Measurements from ENCODE around the gene IL20RA. TPM values are rescaled to one million over a fixed set of nuclear protein-coding genes. Genes with fewer than 3 reads are reported as not detected.

The IL20RA gene
- total RNA-seq, 4 donors from 2014 or later, result 2.0 to 3.3 (median 2.3) TPM

DNA sequence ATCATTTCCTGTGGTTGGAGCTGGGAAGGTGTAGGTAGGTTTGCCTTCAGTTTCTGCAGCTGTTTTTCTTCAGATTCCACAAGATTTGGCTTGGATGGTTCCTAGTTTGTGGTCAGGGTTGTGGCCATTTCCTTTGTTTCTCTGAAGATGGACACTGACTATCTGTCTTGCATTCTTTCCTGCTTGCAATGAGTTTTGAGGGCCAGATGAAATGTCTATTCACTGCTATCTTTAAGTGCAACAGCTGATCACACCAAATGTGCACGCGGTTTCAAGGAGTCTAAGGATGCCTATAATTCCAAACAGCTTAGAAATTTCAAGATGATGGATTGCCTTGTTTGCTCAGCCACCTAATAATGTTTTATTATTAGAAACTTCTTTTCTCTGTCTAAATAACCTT lies 28.4 kb downstream of the IL20RA start:
- Histone ChIP-seq H3K36me3 (no peaks in the 10 kb centered on the region), H3K9me3 (peaks cover 0 to 4% (median 0%) of the 10 kb centered on the region in 3 donors), H3K4me3 (no peak overlapping the region), H3K27me3 (peaks cover 9% of the 10 kb centered on the region), H3K4me1 (peaks cover 0 to 16% (median 14%) of the 10 kb centered on the region in 3 donors), H3K27ac (peak overlapping the region in 1 of 4 donors; percentile 17)
- TF ChIP-seq, protein P1, sequence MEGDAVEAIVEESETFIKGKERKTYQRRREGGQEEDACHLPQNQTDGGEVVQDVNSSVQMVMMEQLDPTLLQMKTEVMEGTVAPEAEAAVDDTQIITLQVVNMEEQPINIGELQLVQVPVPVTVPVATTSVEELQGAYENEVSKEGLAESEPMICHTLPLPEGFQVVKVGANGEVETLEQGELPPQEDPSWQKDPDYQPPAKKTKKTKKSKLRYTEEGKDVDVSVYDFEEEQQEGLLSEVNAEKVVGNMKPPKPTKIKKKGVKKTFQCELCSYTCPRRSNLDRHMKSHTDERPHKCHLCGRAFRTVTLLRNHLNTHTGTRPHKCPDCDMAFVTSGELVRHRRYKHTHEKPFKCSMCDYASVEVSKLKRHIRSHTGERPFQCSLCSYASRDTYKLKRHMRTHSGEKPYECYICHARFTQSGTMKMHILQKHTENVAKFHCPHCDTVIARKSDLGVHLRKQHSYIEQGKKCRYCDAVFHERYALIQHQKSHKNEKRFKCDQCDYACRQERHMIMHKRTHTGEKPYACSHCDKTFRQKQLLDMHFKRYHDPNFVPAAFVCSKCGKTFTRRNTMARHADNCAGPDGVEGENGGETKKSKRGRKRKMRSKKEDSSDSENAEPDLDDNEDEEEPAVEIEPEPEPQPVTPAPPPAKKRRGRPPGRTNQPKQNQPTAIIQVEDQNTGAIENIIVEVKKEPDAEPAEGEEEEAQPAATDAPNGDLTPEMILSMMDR (IDR thresholded peaks at IDR 0.05), result no peak
- no peak for TF ChIP-seq POLR2A (IDR thresholded peaks at IDR 0.05)
- no peak for TF ChIP-seq POLR2AphosphoS5 (IDR thresholded peaks at IDR 0.05)
- no peak for TF ChIP-seq EP300 (IDR thresholded peaks at IDR 0.05)
- WGBS, 2 donors (ENCODE audit: low coverage in 1 of 2), result 20% methylated on average over 2 of the region's 2 CpGs
- ATAC-seq, result no peak

DNA sequence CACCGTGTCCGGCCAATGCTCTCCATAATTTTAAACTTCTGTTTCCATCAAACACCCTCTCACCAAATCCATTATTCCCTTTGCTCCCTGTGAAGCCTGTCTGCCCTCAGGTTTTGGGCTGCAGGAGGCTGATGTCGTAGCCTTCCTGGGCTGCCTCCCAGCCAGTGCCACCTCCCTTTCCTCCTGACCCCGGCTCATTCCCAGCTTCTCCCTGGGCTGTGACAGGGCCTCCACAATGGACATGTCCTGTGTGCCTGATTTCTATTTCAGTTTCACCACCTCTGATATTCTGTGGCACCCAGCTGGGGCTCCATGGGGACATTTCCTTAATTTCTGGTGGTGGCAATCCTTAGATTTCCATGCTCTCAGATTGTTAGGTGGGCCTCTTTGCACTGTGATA lies 28.8 kb downstream of the IL20RA start:
- Histone ChIP-seq H3K27me3 (peaks cover 9% of the 10 kb centered on the region), H3K27ac (peak overlapping the region in 1 of 4 donors; percentile 17), H3K9me3 (peaks cover 0 to 4% (median 0%) of the 10 kb centered on the region in 3 donors), H3K4me3 (no peak overlapping the region), H3K4me1 (peaks cover 0 to 16% (median 14%) of the 10 kb centered on the region in 3 donors), H3K36me3 (no peaks in the 10 kb centered on the region)
- TF ChIP-seq POLR2A (IDR thresholded peaks at IDR 0.05), result no peak
- TF ChIP-seq EP300 (IDR thresholded peaks at IDR 0.05), result no peak
- TF ChIP-seq, protein P1 (IDR thresholded peaks at IDR 0.05), result no peak
- TF ChIP-seq POLR2AphosphoS5 (IDR thresholded peaks at IDR 0.05), result no peak
- 59 to 71% methylated on average over 3 to 4 of the region's 4 CpGs for WGBS, 2 donors (ENCODE audit: low coverage in 1 of 2)
- ATAC-seq, result no peak

DNA sequence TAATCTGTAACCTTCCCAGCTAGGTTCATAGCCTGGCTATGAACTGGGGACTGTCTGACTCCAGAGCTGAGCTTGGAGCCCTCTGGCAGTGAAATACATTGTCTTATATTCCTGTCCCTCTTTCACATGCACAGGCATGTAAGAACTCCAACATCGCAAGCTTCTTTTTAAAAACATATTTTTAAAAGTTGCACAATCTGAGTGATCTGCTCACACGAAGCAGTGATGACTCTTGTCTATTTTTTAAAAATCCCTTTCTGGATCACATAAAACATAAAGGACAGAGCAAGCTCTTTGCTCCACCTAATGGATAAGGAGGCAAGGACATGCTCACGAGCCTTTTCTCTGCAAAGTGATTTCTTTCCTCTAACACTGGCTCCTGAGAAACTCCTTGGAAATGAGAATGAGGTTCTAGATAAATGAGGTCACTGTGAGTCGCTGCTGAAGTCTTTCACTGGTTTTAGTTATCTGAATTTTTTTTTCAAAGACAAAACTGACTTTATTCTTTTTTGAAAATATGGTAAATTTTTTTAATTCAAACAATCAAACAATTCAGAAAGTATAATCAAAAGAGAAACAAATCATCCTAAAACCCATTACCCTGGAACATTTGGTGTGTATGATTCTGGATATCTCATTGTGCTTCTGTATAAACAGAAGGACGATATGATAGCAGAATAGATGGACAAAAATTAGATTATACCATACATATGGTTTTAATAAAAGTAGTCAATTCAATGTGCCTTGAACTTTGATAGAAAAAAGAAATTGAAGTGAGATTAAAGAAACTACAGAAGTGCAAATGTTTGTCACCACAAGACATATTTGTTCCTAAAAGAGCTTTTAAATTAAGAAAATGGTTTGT lies 30.8 kb downstream of the IL20RA start:
- WGBS, 2 donors (ENCODE audit: low coverage in 1 of 2), result 15 to 33% methylated on average over 5 of the region's 5 CpGs
- peak overlapping the region in 1 of 4 donors; percentile 35 for H3K27ac ChIP-seq
- TF ChIP-seq POLR2A (IDR thresholded peaks at IDR 0.05), result no peak
- TF ChIP-seq, protein P1 (IDR thresholded peaks at IDR 0.05), result peak in 3 of 4 experiments; percentile 43 to 57 (median 53)
- peak; percentile 88 for ATAC-seq
- no peaks in the 10 kb centered on the region for H3K9me3 ChIP-seq
- peaks cover 9% of the 10 kb centered on the region for H3K27me3 ChIP-seq
- H3K4me3 ChIP-seq, result no peak overlapping the region
- H3K36me3 ChIP-seq, result no peaks in the 10 kb centered on the region
- peaks cover 0 to 16% (median 14%) of the 10 kb centered on the region in 3 donors for H3K4me1 ChIP-seq

DNA sequence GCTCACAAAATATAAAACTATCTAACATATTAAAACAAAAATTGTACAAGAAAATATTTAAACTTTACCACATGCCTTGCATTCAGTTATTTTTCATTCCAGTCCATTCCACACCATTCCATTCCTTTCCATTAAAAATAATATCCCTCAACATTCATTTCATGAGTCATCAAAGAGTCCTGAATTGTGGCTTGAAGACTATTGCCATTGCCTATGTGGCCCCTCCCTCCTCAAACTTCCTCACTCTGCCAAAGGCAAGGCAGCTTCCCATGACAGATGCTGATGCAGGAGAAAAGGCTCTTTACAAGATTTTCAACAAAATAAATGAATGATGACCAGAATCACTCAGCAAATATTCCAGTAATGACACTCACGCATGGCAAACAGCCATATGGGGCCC lies 31.7 kb downstream of the IL20RA start:
- no peaks in the 10 kb centered on the region for H3K36me3 ChIP-seq
- H3K4me1 ChIP-seq, result peaks cover 0 to 16% (median 14%) of the 10 kb centered on the region in 3 donors
- WGBS, 2 donors (ENCODE audit: low coverage in 1 of 2), result 67 to 100% methylated on average over 1 of the region's 1 CpG
- peak overlapping the region in 1 of 4 donors; percentile 35 for H3K27ac ChIP-seq
- ATAC-seq, result no peak
- no peak overlapping the region for H3K4me3 ChIP-seq
- H3K9me3 ChIP-seq, result no peaks in the 10 kb centered on the region
- TF ChIP-seq POLR2A (IDR thresholded peaks at IDR 0.05), result no peak
- no peak for TF ChIP-seq EP300 (IDR thresholded peaks at IDR 0.05)
- TF ChIP-seq, protein P1 (IDR thresholded peaks at IDR 0.05), result no peak
- TF ChIP-seq POLR2AphosphoS5 (IDR thresholded peaks at IDR 0.05), result no peak
- H3K27me3 ChIP-seq, result peaks cover 9% of the 10 kb centered on the region

DNA sequence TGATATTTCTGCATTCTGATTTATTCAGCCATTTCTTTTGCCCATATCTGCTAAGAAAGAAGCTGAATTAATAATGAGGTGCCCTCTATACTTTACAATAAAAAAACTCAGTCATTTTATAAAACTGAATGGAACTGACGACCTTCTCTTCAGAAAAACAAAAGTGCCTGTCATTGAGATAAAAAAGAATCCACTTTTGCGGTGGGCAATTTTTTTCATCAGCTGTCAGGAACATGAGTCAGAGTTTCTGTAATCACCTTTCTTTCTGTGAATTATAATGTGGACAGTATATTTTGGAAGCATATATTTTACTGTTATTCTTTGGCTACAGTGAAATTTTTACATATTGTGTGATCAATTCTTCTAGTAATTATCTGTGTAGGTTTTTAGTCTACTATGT lies 33.4 kb downstream of the IL20RA start:
- 62 to 66% methylated on average over 2 of the region's 2 CpGs for WGBS, 2 donors (ENCODE audit: low coverage in 1 of 2)
- ATAC-seq, result no peak
- no peaks in the 10 kb centered on the region for H3K9me3 ChIP-seq
- H3K27me3 ChIP-seq, result peaks cover 9% of the 10 kb centered on the region
- H3K36me3 ChIP-seq, result no peaks in the 10 kb centered on the region
- H3K4me1 ChIP-seq, result peaks cover 0 to 7% (median 6%) of the 10 kb centered on the region in 3 donors
- no peak overlapping the region for H3K27ac ChIP-seq
- TF ChIP-seq POLR2A (IDR thresholded peaks at IDR 0.05), result no peak
- no peak for TF ChIP-seq POLR2AphosphoS5 (IDR thresholded peaks at IDR 0.05)
- TF ChIP-seq, protein P1 (IDR thresholded peaks at IDR 0.05), result no peak
- no peak for TF ChIP-seq EP300 (IDR thresholded peaks at IDR 0.05)
- H3K4me3 ChIP-seq, result no peak overlapping the region
